Measurements from ENCODE around the gene NDFIP1.

NDFIP1 gene

GRCh38 chr5:142202282-142202681, 93.7 kb downstream of the NDFIP1 start:
- Histone ChIP-seq H3K36me3 (no peaks in the 10 kb centered on the region), H3K9ac (no peak overlapping the region)

More at GRCh38 chr5:142202282-142202681, 93.7 kb downstream of the NDFIP1 start:
- peaks cover 8 to 22% (median 20%) of the 10 kb centered on the region in 10 experiments for H3K4me1 ChIP-seq
- H3K9me3 ChIP-seq (replicated peaks in 1 of 11): peaks cover 0 to 9% (median 0%) of the 10 kb centered on the region in 11 experiments; a peak in 2 of 22 replicates
- H4K20me1 ChIP-seq: no peaks in the 10 kb centered on the region
- TF ChIP-seq Cebpa-rat (IDR thresholded peaks at IDR 0.05): no peak
- H3K4me2 ChIP-seq: peak overlapping the region in 3 of 11 experiments; percentile 10 to 37 (median 11); a peak in 2 of 22 replicates
- H3K27ac ChIP-seq: no peak overlapping the region
- no peak overlapping the region for H3K4me3 ChIP-seq
- no peaks in the 10 kb centered on the region for H3K27me3 ChIP-seq
